Mucosa of rectum (tissue), 2 donors: ENCODE measurements around the gene NCR3LG1.

Source experiments
- H3K27ac ChIP-seq, 2 donors: one replicate each; pipeline ENCODE4 v1.7.0; 2013; ENCODE audit warnings: inconsistent platforms in 2 of 2, low read depth in 2 of 2, low read length in 2 of 2
- H3K27me3 ChIP-seq, 2 donors: one replicate each; pipeline ENCODE4 v1.7.0; 2013; ENCODE audit warnings: low read length in 2 of 2; ENCODE audit not compliant: control insufficient read depth in 2 of 2, insufficient read depth in 2 of 2
- H3K36me3 ChIP-seq, 2 donors: one replicate each; pipeline ENCODE4 v1.7.0; 2013; ENCODE audit warnings: low read length in 2 of 2; ENCODE audit not compliant: control insufficient read depth in 2 of 2, insufficient read depth in 2 of 2
- H3K4me1 ChIP-seq, 2 donors: one replicate each; pipeline ENCODE4 v1.7.0; 2013; ENCODE audit warnings: low read length in 2 of 2, mild to moderate bottlenecking in 1 of 2; ENCODE audit not compliant: control insufficient read depth in 2 of 2, insufficient read depth in 2 of 2
- H3K4me3 ChIP-seq, 2 donors: one replicate each; pipeline ENCODE4 v1.7.0; 2013; ENCODE audit warnings: low read length in 2 of 2
- H3K9ac ChIP-seq, 2 donors: one replicate each; pipeline ENCODE4 v1.7.0; 2013; ENCODE audit warnings: low read length in 2 of 2, low read depth in 1 of 2, mild to moderate bottlenecking in 1 of 2
- H3K9me3 ChIP-seq, 2 donors: one replicate each; pipeline ENCODE4 v1.7.0; 2013; ENCODE audit warnings: low read length in 2 of 2; ENCODE audit not compliant: control insufficient read depth in 2 of 2
- donor health status: healthy.
- donor health status: Normal muscosa, but diverticular disease.

The NCR3LG1 gene

DNA sequence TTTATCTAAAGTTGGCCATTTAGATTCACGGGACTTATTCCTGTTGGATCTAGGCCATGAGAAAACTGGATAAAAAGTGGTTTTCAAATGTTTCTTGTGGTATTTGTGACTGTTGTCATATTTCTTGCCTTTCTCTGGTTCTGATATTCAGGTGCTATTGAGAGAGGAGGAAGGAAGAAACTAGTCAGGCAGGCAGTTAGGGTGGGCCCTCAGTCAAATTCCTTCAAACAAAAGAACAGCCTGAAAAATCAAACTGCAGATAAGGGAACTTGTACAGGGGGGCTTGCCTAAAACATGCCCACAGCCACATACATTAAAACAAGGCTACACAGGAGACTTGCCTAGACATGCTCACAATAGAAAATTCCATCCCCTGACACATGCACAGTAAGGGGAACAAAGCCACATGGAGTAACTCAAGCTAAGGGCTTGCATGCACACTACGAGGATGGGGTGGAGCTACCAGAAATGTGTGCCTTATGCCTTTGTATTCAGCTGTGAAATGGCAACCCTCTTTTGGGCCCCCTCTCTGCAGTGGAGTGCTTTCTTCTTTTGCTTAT, 18.2 kb downstream of the NCR3LG1 start:
- no peaks in the 10 kb centered on the region for H3K27me3 ChIP-seq
- H3K9ac ChIP-seq: no peak overlapping the region
- no peak overlapping the region for H3K4me3 ChIP-seq
- H3K9me3 ChIP-seq: peaks cover 20 to 27% of the 10 kb centered on the region in 2 donors
- peaks cover 67 to 75% of the 10 kb centered on the region in 2 donors for H3K36me3 ChIP-seq
- H3K4me1 ChIP-seq: no peaks in the 10 kb centered on the region
- H3K27ac ChIP-seq: no peak overlapping the region

DNA sequence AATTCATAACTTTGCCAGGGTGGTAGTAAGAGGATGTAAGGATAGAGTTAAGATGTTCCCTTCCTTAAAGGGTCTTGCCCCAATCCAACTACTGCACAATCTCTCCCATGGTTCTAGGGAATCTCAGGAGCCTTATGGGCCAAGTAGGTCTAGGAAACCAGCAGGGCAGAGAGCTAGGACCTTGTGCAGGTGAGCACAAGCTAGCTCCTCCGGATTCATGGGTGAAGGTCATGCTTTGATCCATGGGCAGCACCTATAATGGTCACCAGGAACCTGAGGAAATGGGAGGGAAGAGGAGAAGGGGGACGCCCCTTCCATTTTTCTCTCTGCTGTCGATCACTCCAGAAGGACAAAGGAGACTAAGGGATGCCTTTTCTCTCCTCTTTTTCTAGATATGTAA, 20.0 kb downstream of the NCR3LG1 start:
- Histone ChIP-seq H3K9ac (no peak overlapping the region), H3K27me3 (no peaks in the 10 kb centered on the region), H3K4me1 (no peaks in the 10 kb centered on the region), H3K27ac (no peak overlapping the region), H3K4me3 (no peak overlapping the region), H3K36me3 (peaks cover 61 to 72% of the 10 kb centered on the region in 2 donors), H3K9me3 (peaks cover 20 to 27% of the 10 kb centered on the region in 2 donors)

DNA sequence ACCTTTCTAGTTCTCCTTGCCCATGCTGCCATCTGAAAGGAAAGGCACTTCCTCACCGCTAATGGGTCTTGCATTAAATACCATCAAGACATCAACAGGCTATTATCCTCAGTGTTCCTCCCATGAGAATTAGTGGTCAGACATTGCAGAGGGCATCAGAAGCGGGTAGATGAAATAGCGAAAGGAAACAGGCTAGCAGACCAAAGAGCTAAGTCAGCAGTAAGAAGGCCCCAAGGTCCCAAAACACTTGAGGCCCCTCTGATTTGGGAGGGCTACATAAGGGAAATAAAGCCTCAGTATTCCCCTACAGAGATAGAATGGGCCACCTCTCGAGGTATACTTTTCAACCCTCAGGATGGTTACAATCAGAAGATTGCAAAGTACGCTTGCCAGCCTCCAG, 23.9 kb downstream of the NCR3LG1 start:
- Histone ChIP-seq H3K27me3 (no peaks in the 10 kb centered on the region), H3K4me1 (no peaks in the 10 kb centered on the region), H3K9ac (no peak overlapping the region), H3K4me3 (no peak overlapping the region), H3K36me3 (peaks cover 27 to 39% of the 10 kb centered on the region in 2 donors), H3K27ac (no peak overlapping the region), H3K9me3 (peaks cover 11 to 20% of the 10 kb centered on the region in 2 donors)

DNA sequence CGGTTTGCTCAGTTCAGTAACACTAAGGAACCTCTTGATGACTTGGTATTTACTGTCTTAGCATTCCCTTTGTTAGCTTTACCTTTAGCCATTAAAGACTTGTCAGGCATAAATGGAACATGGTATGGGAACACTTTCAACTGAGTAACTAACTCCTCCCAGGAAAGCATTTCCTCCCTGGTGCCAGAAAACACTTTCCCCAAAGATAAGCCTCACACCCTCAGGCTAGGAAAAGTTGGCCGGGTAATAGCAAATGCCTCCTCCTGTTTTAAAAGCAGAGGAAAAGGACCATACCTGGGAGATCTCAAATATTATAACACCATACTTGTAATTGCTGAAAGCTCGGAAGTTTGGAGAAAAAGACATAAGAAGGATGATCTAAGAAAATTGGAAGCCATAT, 24.9 kb downstream of the NCR3LG1 start:
- no peak overlapping the region for H3K9ac ChIP-seq
- no peak overlapping the region for H3K27ac ChIP-seq
- no peak overlapping the region for H3K4me3 ChIP-seq
- H3K27me3 ChIP-seq: no peaks in the 10 kb centered on the region
- H3K36me3 ChIP-seq: peaks cover 22 to 32% of the 10 kb centered on the region in 2 donors
- peaks cover 6 to 13% of the 10 kb centered on the region in 2 donors for H3K9me3 ChIP-seq
- H3K4me1 ChIP-seq: no peaks in the 10 kb centered on the region

DNA sequence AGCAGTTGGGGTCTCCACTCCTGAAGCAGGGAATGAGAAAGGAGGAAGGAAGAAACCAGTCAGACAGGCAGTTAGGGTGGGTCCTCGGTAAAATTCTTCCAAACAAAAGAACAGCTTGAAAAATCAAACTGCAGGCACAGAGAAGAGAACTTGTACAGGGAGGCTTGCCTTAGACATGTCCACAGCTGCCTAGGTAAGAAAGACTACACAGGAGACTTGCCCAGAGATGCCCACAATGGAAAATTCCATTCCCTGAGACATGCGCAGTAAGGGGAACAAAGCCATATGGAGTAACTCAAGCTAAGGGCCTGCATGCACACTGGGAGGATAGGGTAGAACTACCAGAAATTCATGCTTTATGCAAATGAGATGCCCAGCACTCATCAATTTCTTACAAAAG, 27.1 kb downstream of the NCR3LG1 start:
- H3K27me3 ChIP-seq: no peaks in the 10 kb centered on the region
- no peaks in the 10 kb centered on the region for H3K9me3 ChIP-seq
- H3K4me1 ChIP-seq: no peaks in the 10 kb centered on the region
- H3K9ac ChIP-seq: no peak overlapping the region
- no peak overlapping the region for H3K27ac ChIP-seq
- H3K4me3 ChIP-seq: no peak overlapping the region
- peaks cover 2 to 12% of the 10 kb centered on the region in 2 donors for H3K36me3 ChIP-seq

DNA sequence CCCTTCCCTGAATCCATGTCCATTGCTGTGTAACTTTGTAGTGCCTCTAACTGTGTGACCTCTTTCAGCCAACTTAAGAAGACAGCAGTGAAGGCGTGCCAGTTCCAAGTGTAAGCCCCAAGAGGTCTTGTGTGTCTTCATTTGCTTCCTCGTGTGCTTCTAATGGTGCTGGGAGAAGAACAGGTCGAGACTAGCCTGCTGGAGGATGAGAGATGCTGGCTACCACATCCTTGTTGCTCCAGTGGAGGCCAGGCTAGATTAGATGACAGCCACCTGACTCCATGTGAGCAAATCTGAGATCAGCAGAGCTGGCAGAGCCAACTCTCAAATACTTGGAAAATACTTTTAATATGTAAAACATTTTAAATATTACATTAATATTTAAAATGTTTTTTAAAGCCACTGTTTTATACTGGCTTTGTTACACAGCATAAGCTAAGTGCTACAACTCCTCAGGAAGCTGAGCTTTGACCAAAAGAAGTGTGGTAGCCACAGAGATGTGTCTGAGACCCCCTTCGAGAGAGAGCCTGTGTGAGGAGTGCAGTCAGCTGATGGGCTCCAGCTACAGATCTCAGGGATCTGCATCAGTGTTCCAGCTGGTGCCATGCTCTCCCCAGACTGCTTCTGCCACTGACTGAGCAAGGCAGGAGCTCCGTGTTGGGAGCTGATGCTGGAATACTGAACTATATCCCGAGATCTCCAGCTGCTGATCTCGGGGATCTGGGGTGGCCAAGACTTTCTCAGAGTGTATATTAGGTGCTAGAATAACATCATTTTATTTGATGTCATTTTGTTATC, 28.0 kb downstream of the NCR3LG1 start:
- Histone ChIP-seq H3K9ac (no peak overlapping the region), H3K27me3 (no peaks in the 10 kb centered on the region), H3K36me3 (peaks cover 2 to 6% of the 10 kb centered on the region in 2 donors), H3K27ac (no peak overlapping the region), H3K4me3 (no peak overlapping the region), H3K4me1 (no peaks in the 10 kb centered on the region), H3K9me3 (no peaks in the 10 kb centered on the region)

DNA sequence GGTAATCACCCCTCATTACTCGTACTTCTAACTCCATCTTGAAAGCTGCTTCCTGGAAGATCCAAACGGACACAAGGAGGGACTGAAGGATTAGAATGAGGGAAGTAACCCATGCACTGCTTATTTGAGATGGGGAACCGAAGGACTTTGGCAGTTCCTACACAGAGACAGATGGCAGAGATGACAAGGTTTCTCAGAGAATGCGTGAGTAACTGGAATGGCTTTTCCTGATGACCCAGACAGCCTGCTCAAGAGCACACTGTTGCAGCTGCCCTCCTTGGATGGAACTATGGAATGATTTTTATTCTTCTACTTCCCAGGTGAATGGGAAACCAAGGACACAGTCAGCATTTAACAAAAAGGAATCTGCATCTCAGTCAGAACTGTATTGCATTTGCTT, 29.6 kb downstream of the NCR3LG1 start:
- H3K4me1 ChIP-seq: no peaks in the 10 kb centered on the region
- no peaks in the 10 kb centered on the region for H3K27me3 ChIP-seq
- no peak overlapping the region for H3K27ac ChIP-seq
- H3K36me3 ChIP-seq: peaks cover 2 to 3% of the 10 kb centered on the region in 2 donors
- H3K4me3 ChIP-seq: no peak overlapping the region
- no peak overlapping the region for H3K9ac ChIP-seq
- H3K9me3 ChIP-seq: no peaks in the 10 kb centered on the region

DNA sequence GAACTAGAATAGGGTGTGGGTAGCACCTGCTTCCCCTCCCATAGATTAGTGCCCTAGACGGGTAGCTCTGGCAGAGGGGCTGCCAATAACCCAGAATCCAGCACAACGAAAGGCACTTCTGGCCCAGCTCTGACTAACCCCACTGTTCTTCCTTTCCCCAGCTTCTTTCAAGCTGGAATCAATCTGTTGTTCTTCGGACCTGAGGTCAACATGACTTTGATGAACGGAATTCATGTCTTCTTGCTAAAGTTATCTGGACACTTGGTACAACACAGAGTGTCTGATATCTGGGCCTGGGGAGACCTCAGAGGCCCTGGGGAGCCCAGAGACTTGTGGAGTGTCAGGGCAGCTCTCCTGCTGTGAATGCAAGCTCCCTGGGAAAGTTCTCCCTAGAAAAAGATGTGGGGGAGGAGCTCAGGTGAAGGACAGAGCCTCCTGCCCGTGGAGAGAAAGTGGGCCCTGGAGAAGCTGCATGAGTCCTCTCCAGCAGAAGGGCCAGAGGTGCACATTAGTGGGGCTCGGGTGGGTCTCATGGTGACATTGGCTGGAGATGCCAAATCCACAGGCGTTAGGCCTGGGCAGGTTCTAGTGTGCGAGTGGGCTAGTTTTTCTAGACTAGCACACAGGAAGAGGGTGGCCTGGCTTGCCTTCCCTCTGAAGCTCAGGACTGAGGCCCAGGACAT, 30.6 kb downstream of the NCR3LG1 start:
- H3K36me3 ChIP-seq: peaks cover 2 to 3% of the 10 kb centered on the region in 2 donors
- H3K4me3 ChIP-seq: no peak overlapping the region
- no peaks in the 10 kb centered on the region for H3K4me1 ChIP-seq
- H3K27ac ChIP-seq: no peak overlapping the region
- H3K9me3 ChIP-seq: no peaks in the 10 kb centered on the region
- no peaks in the 10 kb centered on the region for H3K27me3 ChIP-seq
- H3K9ac ChIP-seq: no peak overlapping the region

DNA sequence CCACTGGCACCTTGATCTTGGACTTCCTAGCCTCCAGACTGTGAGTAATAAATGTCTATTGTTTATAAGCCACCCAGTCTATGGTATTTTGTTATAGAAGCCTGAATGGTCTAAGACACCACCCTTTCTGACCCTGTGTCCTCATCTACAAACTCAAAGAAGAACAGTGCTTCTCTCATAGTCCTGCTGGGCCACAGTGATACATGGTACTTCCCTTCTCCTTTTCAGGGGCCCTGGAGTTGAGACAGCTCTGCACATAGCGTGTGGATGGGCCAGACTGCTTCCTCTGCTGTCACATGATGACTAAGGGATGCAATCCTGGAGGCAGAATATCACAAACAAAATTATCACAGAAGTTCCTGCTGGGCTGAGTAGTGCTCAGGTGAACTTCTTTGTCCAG, 31.9 kb downstream of the NCR3LG1 start:
- no peak overlapping the region for H3K9ac ChIP-seq
- H3K4me1 ChIP-seq: no peaks in the 10 kb centered on the region
- H3K9me3 ChIP-seq: no peaks in the 10 kb centered on the region
- peaks cover 0 to 2% of the 10 kb centered on the region in 2 donors for H3K36me3 ChIP-seq
- H3K27ac ChIP-seq: no peak overlapping the region
- H3K4me3 ChIP-seq: no peak overlapping the region
- no peaks in the 10 kb centered on the region for H3K27me3 ChIP-seq

DNA sequence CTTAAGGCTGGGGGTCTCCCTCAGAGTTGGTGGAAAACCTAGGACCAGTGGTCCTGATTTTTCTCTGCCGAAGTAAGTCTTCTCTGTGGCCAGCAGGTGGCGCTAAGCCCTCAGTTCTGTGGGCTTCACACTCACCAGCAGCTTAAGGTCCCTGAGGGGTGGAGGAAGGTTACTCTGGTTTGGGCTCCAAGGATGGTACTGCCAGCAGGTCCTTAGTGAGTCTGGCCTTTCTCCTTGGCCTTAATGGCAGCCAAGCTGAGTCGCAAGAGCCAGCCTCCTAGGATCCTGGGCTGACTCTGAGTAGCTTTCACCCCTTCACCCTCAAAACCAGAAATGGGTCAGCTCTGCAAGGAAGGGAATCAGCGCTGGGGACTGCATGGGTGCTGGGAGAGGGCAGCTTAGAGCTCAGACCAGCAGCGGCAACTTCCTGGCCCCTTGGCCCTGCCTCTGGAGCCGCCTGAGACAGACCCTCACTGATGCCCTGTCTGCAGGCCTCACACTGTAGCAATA, 32.5 kb downstream of the NCR3LG1 start:
- H3K9me3 ChIP-seq: no peaks in the 10 kb centered on the region
- H3K4me3 ChIP-seq: no peak overlapping the region
- peaks cover 0 to 2% of the 10 kb centered on the region in 2 donors for H3K36me3 ChIP-seq
- H3K9ac ChIP-seq: no peak overlapping the region
- no peaks in the 10 kb centered on the region for H3K27me3 ChIP-seq
- no peaks in the 10 kb centered on the region for H3K4me1 ChIP-seq
- H3K27ac ChIP-seq: no peak overlapping the region
